ENCODE data around the gene MEA1.

DNA sequence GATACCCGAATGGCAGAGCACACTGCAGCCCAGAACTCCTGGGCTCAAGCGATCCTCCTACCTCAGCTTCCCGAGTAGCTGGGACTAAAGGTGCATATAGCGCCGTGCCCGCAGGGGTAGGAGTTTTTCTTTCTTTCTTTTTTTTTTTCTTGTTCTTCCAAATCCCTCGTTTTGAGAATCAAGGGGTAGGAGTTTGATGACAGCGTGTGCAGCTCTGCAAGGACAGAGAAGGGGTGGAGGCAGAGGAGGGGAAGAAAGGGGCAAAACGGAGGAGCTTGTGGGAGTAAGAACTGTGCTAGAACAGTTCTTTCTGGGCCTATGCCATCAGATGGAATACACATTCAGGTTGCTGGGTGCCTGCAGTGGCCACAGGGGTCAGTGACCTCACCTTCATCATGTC lies 23.0 kb upstream of the MEA1 start:
- TF ChIP-seq EP300 (IDR thresholded peaks at IDR 0.05): no peak
- TF ChIP-seq, protein P1, sequence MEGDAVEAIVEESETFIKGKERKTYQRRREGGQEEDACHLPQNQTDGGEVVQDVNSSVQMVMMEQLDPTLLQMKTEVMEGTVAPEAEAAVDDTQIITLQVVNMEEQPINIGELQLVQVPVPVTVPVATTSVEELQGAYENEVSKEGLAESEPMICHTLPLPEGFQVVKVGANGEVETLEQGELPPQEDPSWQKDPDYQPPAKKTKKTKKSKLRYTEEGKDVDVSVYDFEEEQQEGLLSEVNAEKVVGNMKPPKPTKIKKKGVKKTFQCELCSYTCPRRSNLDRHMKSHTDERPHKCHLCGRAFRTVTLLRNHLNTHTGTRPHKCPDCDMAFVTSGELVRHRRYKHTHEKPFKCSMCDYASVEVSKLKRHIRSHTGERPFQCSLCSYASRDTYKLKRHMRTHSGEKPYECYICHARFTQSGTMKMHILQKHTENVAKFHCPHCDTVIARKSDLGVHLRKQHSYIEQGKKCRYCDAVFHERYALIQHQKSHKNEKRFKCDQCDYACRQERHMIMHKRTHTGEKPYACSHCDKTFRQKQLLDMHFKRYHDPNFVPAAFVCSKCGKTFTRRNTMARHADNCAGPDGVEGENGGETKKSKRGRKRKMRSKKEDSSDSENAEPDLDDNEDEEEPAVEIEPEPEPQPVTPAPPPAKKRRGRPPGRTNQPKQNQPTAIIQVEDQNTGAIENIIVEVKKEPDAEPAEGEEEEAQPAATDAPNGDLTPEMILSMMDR (IDR thresholded peaks at IDR 0.05): no peak
- TF ChIP-seq POLR2A (IDR thresholded peaks at IDR 0.05): no peak
